Transverse colon (tissue), 4 donors: ENCODE results near the gene HDAC4. TPM values are rescaled to one million over a fixed set of nuclear protein-coding genes. Genes with fewer than 3 reads are reported as not detected.

Experiments
- DNase-seq: peaks from one replicate; pipeline ENCODE4 v3.0.0-alpha.2; 2019
- H3K27ac ChIP-seq, 4 donors: fragments of 200-600 bp; sonication (generic); 2 replicates each; pipeline ENCODE4 v1.5.1; 2016 to 2018; ENCODE audit warnings: inconsistent platforms in 4 of 4
- H3K27me3 ChIP-seq: fragments of 200-600 bp; sonication (generic); 2 replicates; pipeline ENCODE4 v1.5.1; 2017; ENCODE audit warnings: inconsistent platforms
- H3K36me3 ChIP-seq, 4 donors: fragments of 200-600 bp; sonication (generic); 2 replicates each; pipeline ENCODE4 v1.5.1; 2017 to 2019; ENCODE audit warnings: inconsistent platforms in 4 of 4
- H3K4me1 ChIP-seq, 4 donors: fragments of 200-600 bp; sonication (generic); 2 replicates each; pipeline ENCODE4 v1.5.1; 2017 to 2020; ENCODE audit warnings: inconsistent platforms in 4 of 4
- H3K4me3 ChIP-seq, 4 donors: fragments of 200-600 bp; sonication (generic); 1 replicate in 1 of 4; 2 replicates in 3 of 4; pipeline versions ENCODE4 v1.5.1 to v1.6.1; 2017 to 2019; ENCODE audit warnings: inconsistent platforms in 4 of 4
- H3K9me3 ChIP-seq, 2 donors: fragments of 200-600 bp; sonication (generic); 2 replicates each; pipeline ENCODE4 v1.5.1; 2017 to 2019; ENCODE audit warnings: inconsistent platforms in 2 of 2
- EP300 ChIP-seq: sonication (generic); formaldehyde crosslinking; IDR thresholded peaks from one replicate; pipeline ENCODE4 v1.6.1; 2017; ENCODE audit warnings: antibody characterized with exemption, low read depth
- POLR2A ChIP-seq: fragments of 450-650 bp; IDR thresholded peaks from one replicate; pipeline ENCODE4 v1.6.1; 2016; ENCODE audit warnings: antibody characterized with exemption, mild to moderate bottlenecking, moderate library complexity
- POLR2AphosphoS5 ChIP-seq, 3 donors: sonication (generic); formaldehyde crosslinking; IDR thresholded peaks; one replicate each; pipeline ENCODE4 v1.6.1; 2016; ENCODE audit warnings: antibody characterized with exemption in 3 of 3
- WGBS, 2 donors: methylation state at CpG; one replicate each; pipeline ENCODE4 v1.1.5; 2018; ENCODE audit warnings: low coverage in 1 of 2; 5-methylcytosine and 5-hydroxymethylcytosine counted together
- in situ Hi-C, 4 donors: fragments of 200-750 bp; cut with MboI; loops; one replicate each; pipeline versions ENCODE4 v1.15.0 to v1.15.1; 2017; ENCODE audit warnings: low sequenced_read_pairs in 3 of 4, low pct_ligation_motif_present in 1 of 4, low pct_unique_long_range_greater_than_20kb in 1 of 4
- intact Hi-C: fragments of 100-400 bp; cut with DNase I; formaldehyde crosslinking; loops from one replicate; pipeline ENCODE4 v1.15.1; 2023; ENCODE audit warnings: low total_unique reads
- total RNA-seq, 4 donors: library from RNA; depleted of rRNA; stranded (reverse); fragments of >200 nt; gene quantifications; one replicate each; pipeline ENCODE4 v1.1.0, GENCODE V29; 2016
- TF ChIP-seq, protein P1 (sequence below), 5 experiments: fragments of 200-600 bp in 3 of 5; fragments of 450-650 bp in 2 of 5; sonication (generic) in 3 of 5; IDR thresholded peaks; 1 replicate in 2 of 5; 2 replicates in 3 of 5; pipeline ENCODE4 v1.5.1; 2016 to 2017; ENCODE audit warnings: antibody characterized with exemption in 5 of 5, inconsistent platforms in 3 of 5, mild to moderate bottlenecking in 2 of 5, moderate library complexity in 1 of 5

HDAC4 gene
- total RNA-seq, 4 donors from 2014 or later, result 33.9 to 192 (median 112) TPM

DNA sequence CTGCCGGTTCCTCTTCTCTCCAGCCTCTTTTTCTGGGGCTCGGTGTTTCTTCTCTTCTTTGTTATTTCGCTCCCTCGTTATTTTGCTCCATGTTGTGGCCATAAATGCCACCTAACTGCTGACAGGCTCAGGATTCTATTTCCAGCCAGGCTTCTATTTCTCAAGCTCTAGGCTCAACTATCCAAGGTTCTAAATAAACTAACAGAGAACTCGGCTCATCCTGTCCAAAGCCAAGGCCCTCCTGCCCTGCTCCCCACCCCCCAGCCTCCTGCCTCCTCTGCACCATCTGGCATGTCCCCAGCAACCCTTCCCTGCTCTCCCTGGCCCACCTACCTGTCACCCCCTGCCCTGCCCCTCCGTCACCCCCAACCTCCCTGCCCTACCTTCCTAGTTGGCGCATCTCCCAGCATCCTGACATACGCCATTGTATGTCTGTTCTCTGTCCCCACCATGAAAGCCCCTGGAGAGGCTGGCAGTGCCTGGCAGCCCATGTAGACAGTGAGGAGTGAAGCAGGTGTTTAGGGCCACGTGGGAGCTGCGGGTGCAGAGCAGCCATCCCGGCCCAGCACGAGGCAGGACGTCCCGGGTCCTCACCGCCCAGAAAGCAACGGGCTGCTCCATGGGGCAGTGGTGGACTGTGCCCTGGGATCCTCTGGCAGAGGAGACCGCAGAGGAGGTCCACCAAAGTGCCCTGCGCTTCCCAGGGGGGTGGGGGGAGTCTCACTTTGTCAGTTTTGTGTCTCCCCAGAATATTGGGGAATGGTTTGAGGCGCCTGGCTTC, 366.1 kb downstream of the HDAC4 start:
- in situ Hi-C loops, result loop anchor here in 2 of 4 donors (10.0 to 25.0 kb wide), 2 partner anchors 850 to 953 kb away; no protein-coding TSS in a partner anchor
- H3K9me3 ChIP-seq, result no peaks in the 10 kb centered on the region
- no peak overlapping the region for H3K27ac ChIP-seq
- TF ChIP-seq, protein P1, sequence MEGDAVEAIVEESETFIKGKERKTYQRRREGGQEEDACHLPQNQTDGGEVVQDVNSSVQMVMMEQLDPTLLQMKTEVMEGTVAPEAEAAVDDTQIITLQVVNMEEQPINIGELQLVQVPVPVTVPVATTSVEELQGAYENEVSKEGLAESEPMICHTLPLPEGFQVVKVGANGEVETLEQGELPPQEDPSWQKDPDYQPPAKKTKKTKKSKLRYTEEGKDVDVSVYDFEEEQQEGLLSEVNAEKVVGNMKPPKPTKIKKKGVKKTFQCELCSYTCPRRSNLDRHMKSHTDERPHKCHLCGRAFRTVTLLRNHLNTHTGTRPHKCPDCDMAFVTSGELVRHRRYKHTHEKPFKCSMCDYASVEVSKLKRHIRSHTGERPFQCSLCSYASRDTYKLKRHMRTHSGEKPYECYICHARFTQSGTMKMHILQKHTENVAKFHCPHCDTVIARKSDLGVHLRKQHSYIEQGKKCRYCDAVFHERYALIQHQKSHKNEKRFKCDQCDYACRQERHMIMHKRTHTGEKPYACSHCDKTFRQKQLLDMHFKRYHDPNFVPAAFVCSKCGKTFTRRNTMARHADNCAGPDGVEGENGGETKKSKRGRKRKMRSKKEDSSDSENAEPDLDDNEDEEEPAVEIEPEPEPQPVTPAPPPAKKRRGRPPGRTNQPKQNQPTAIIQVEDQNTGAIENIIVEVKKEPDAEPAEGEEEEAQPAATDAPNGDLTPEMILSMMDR (IDR thresholded peaks at IDR 0.05), result no peak
- TF ChIP-seq POLR2A, result no peak
- no peak for TF ChIP-seq EP300
- no peak for TF ChIP-seq POLR2AphosphoS5 (IDR thresholded peaks at IDR 0.05)
- no peak for DNase-seq
- no peak overlapping the region for H3K4me3 ChIP-seq
- H3K27me3 ChIP-seq, result peaks cover 26% of the 10 kb centered on the region
- no peaks in the 10 kb centered on the region for H3K36me3 ChIP-seq
- peaks cover 0 to 4% (median 0%) of the 10 kb centered on the region in 4 donors for H3K4me1 ChIP-seq
- intact Hi-C loops, result loop anchor here (1.0 to 10.0 kb wide), 2 partner anchors 961 to 1110 kb away; partner anchors contain the start of gene OTOS
- 62 to 69% methylated on average over 5 to 19 of the region's 19 CpGs for WGBS, 2 donors

DNA sequence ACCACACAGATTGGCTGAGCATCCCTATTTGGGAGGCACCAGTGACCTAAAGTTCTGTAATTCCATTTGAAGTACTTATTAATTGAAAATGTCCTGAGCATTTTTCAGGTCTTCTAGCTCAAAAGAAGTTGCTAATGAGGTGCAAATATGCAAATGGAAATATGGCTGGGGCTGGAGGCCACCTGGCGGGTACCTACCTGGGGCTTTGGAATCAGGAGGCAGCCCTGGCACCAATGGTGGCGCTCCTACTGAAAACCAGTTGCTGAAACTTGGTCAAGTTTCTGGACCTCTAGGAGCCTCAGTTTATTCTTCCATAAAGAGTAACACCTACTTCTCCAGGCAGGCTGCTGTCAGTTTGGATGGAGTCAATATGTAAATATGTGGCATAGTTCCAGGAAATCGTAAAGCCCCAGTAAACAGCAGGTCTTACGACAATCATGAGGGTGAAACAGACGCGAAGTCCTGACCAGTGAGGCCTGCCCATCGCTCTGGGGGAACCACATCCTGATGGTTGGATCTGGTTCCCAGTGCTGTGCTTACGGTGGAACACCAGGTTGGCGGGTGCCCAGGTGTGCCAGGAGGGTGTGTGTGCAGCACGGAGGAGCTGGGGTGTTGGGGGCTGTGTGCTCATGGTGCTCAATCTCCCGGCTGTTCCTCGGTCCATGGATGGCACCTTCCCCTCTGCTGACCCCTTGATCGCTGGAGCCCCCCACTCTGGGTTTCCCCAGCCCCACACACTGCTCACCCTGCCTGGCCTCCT, 366.8 kb downstream of the HDAC4 start:
- H3K9me3 ChIP-seq, result no peaks in the 10 kb centered on the region
- intact Hi-C loops, result loop anchor here (10.0 kb wide), 1 partner anchor 1111 kb away; the partner anchor contains the start of gene OTOS
- TF ChIP-seq, protein P1 (IDR thresholded peaks at IDR 0.05), result no peak
- TF ChIP-seq POLR2AphosphoS5 (IDR thresholded peaks at IDR 0.05) (no peak), EP300 (no peak), POLR2A (no peak)
- H3K4me3 ChIP-seq, result no peak overlapping the region
- no peak overlapping the region for H3K27ac ChIP-seq
- 47 to 59% methylated on average over 3 to 13 of the region's 13 CpGs for WGBS, 2 donors
- H3K36me3 ChIP-seq, result no peaks in the 10 kb centered on the region
- H3K27me3 ChIP-seq, result peaks cover 26% of the 10 kb centered on the region
- H3K4me1 ChIP-seq, result peaks cover 0 to 4% (median 0%) of the 10 kb centered on the region in 4 donors
- in situ Hi-C loops, result loop anchor here in 2 of 4 donors (10.0 to 25.0 kb wide), 2 partner anchors 851 to 953 kb away; no protein-coding TSS in a partner anchor
- no peak for DNase-seq

- no peaks in the 10 kb centered on the region for H3K9me3 ChIP-seq
- DNase-seq, result no peak
- peaks cover 26% of the 10 kb centered on the region for H3K27me3 ChIP-seq
- no peaks in the 10 kb centered on the region for H3K4me1 ChIP-seq
- in situ Hi-C loops, result loop anchor here in 2 of 4 donors (10.0 to 25.0 kb wide), 2 partner anchors 855 to 957 kb away; no protein-coding TSS in a partner anchor
- intact Hi-C loops, result loop anchor here (10.0 kb wide), 1 partner anchor 1115 kb away; the partner anchor contains the start of gene OTOS
- no peaks in the 10 kb centered on the region for H3K36me3 ChIP-seq
- TF ChIP-seq EP300 (no peak), POLR2A (no peak), POLR2AphosphoS5 (IDR thresholded peaks at IDR 0.05) (no peak)
- TF ChIP-seq, protein P1 (IDR thresholded peaks at IDR 0.05), result no peak
- 73 to 86% methylated on average over 7 to 9 of the region's 9 CpGs for WGBS, 2 donors
- H3K27ac ChIP-seq, result no peak overlapping the region
- H3K4me3 ChIP-seq, result no peak overlapping the region
These were observed 370.9 kb downstream of the HDAC4 start for GRCh38 chr2:239029958-239030357.

DNA sequence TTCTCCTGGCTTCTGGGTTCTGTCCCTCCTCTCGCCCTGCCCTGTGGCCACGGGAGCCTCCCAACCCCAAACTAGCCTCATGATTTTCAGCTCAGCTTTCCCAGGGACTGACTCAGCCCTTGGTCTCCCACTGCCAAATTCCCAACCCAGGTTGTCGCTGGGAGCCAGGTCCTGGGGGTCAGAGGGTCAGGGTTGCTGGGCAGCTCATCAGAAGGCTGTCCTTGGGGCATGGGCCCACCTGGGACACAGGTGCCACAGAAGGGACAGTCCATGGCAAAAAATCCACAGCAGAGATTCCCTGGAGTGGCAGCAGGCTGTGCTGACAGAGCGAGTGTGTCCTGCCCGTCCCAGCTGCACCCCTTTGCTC, 372.6 kb downstream of the HDAC4 start:
- Histone ChIP-seq H3K4me1 (no peaks in the 10 kb centered on the region), H3K4me3 (no peak overlapping the region), H3K9me3 (no peaks in the 10 kb centered on the region), H3K36me3 (no peaks in the 10 kb centered on the region), H3K27me3 (peaks cover 14% of the 10 kb centered on the region), H3K27ac (no peak overlapping the region)
- 85% methylated on average over 3 of the region's 5 CpGs; no CpG with 5 or more reads in 1 of the 2 donors for WGBS, 2 donors
- no peak for DNase-seq
- TF ChIP-seq POLR2AphosphoS5 (IDR thresholded peaks at IDR 0.05) (no peak), EP300 (no peak), POLR2A (no peak)
- TF ChIP-seq, protein P1 (IDR thresholded peaks at IDR 0.05), result no peak
- in situ Hi-C loops (loop anchor here in 1 of 4 donors (25.0 kb wide), 1 partner anchor 959 kb away; no protein-coding TSS in a partner anchor), intact Hi-C loops (no loop called here)
